GM19035 (cell line): ENCODE measurements around the gene EDN1.

ENCODE experiments used
- ATAC-seq: cut with Tn5 transposase; IDR thresholded peaks from one replicate; pipeline ENCODE4 v1.9.1; 2021; ENCODE audit not compliant: unreplicated experiment

EDN1 gene

GRCh38 chr6:12289933-12290820, at the start of gene EDN1:
Gene EDN1, plus strand, starts transcription at chr6:12290361. Its CDS starts 269 bp downstream, at chr6:12290630.
- ATAC-seq: peak; percentile 91

- ATAC-seq: no peak
Observed at GRCh38 chr6:12241493-12242175, 48.5 kb upstream of the EDN1 start.

- ATAC-seq: no peak
Observed at GRCh38 chr6:12243169-12243568, 47.0 kb upstream of the EDN1 start.

GRCh38 chr6:12245360-12245759, 44.8 kb upstream of the EDN1 start:
- no peak for ATAC-seq

- no peak for ATAC-seq
Observed at GRCh38 chr6:12245763-12246718, 44.1 kb upstream of the EDN1 start.

GRCh38 chr6:12246900-12247299, 43.3 kb upstream of the EDN1 start:
- ATAC-seq: no peak

- ATAC-seq: no peak
Observed at GRCh38 chr6:12249541-12250382, 40.4 kb upstream of the EDN1 start.

- no peak for ATAC-seq
Observed at GRCh38 chr6:12250383-12250770, 39.8 kb upstream of the EDN1 start.

- ATAC-seq: no peak
Observed at GRCh38 chr6:12254210-12254609, 36.0 kb upstream of the EDN1 start.

- ATAC-seq: no peak
Observed at GRCh38 chr6:12258191-12258590, 32.0 kb upstream of the EDN1 start.

- ATAC-seq: no peak
Observed at GRCh38 chr6:12258591-12259075, 31.5 kb upstream of the EDN1 start.

GRCh38 chr6:12260458-12261093, 29.6 kb upstream of the EDN1 start:
- no peak for ATAC-seq

GRCh38 chr6:12261502-12261901, 28.7 kb upstream of the EDN1 start:
- no peak for ATAC-seq

GRCh38 chr6:12262236-12263061, 27.7 kb upstream of the EDN1 start:
- no peak for ATAC-seq

GRCh38 chr6:12263403-12263802, 26.8 kb upstream of the EDN1 start:
- no peak for ATAC-seq

GRCh38 chr6:12264671-12265070, 25.5 kb upstream of the EDN1 start:
- no peak for ATAC-seq

- no peak for ATAC-seq
Observed at GRCh38 chr6:12265296-12265695, 24.9 kb upstream of the EDN1 start.

GRCh38 chr6:12265791-12266190, 24.4 kb upstream of the EDN1 start:
- ATAC-seq: no peak

GRCh38 chr6:12266571-12266970, 23.6 kb upstream of the EDN1 start:
- no peak for ATAC-seq
